IMR-90 (cell line): Measurements from ENCODE around the gene RORB. TPM values are rescaled to one million over a fixed set of nuclear protein-coding genes. Genes with fewer than 3 reads are reported as not detected.

Experiments
- ATAC-seq: fragments of 200-7000 bp; cut with Tn5 transposase; 2 replicates; pipeline ENCODE4 v1.9.1; 2020; ENCODE audit warnings: low read depth, mild to moderate bottlenecking, moderate library complexity
- BruUV-seq: library from RNA; stranded (reverse); fragments of 400-500 nt; replicated peaks from 2 replicates; lab custom pipeline; 2021; lab: Mats Ljungman, UMichigan
- CTCF ChIA-PET: fragments of 300-600 bp; formaldehyde crosslinking; extraction: SDS; loops from one replicate; lab custom pipeline; 2021; ENCODE audit warnings: antibody characterized with exemption; lab: Yijun Ruan, JAX
- POLR2A ChIA-PET: fragments of 300-600 bp; sonication (Branson Sonifier 250); formaldehyde crosslinking; loops from one replicate; lab custom pipeline; 2022; ENCODE audit warnings: antibody characterized with exemption; ENCODE audit not compliant: unreplicated experiment; lab: Charles Lee
- DNase-seq: peaks from one replicate; pipeline ENCODE4 v3.0.0; 2013
- H2AFZ ChIP-seq: replicated peaks from 2 replicates; pipeline ENCODE3; 2013; ENCODE audit warnings: low read length, mild to moderate bottlenecking; ENCODE audit not compliant: poor library complexity
- H2AK5ac ChIP-seq: 2 replicates; pipeline ENCODE4 v1.6.1; 2013; ENCODE audit warnings: low read depth, low read length, inconsistent platforms
- H2AK9ac ChIP-seq: replicated peaks from 2 replicates; pipeline ENCODE3; 2013; ENCODE audit warnings: mild to moderate bottlenecking, low read depth, low read length, moderate library complexity; ENCODE audit not compliant: poor library complexity
- H2BK120ac ChIP-seq: 2 replicates; pipeline ENCODE4 v1.6.1; 2013; ENCODE audit warnings: low read depth, low read length, inconsistent platforms
- H2BK15ac ChIP-seq: 3 replicates; pipeline ENCODE4 v1.6.1; 2013; ENCODE audit warnings: low read depth, low read length, inconsistent platforms
- H2BK20ac ChIP-seq: 2 replicates; pipeline ENCODE4 v1.6.1; 2013; ENCODE audit warnings: low read depth, mild to moderate bottlenecking, inconsistent platforms, low read length, moderate library complexity
- H2BK5ac ChIP-seq: 2 replicates; pipeline ENCODE4 v1.6.1; 2013; ENCODE audit warnings: mild to moderate bottlenecking, low read depth, low read length, inconsistent platforms; ENCODE audit not compliant: poor library complexity, severe bottlenecking
- H3K14ac ChIP-seq: replicated peaks from 2 replicates; pipeline ENCODE4 v1.6.1; 2013; ENCODE audit warnings: low read depth, low read length, inconsistent platforms
- H3K18ac ChIP-seq: 2 replicates; pipeline ENCODE4 v1.6.1; 2013; ENCODE audit warnings: low read depth, low read length, control low read depth
- H3K23ac ChIP-seq: 2 replicates; pipeline ENCODE4 v1.6.1; 2013; ENCODE audit warnings: low read depth, low read length, inconsistent platforms
- H3K27ac ChIP-seq: 2 replicates; pipeline ENCODE4 v1.5.1; 2013; ENCODE audit warnings: mild to moderate bottlenecking, control low read depth, low read length; ENCODE audit not compliant: insufficient read depth
- H3K27me3 ChIP-seq: 2 replicates; pipeline ENCODE4 v1.6.1; 2013; ENCODE audit warnings: low read length; ENCODE audit not compliant: control insufficient read depth, insufficient read depth
- H3K36me3 ChIP-seq: 2 replicates; pipeline ENCODE4 v1.6.1; 2013; ENCODE audit warnings: low read length, mixed read lengths; ENCODE audit not compliant: control insufficient read depth, insufficient read depth
- H3K4ac ChIP-seq: 2 replicates; pipeline ENCODE4 v1.6.1; 2013; ENCODE audit warnings: low read depth, low read length, inconsistent platforms
- H3K4me1 ChIP-seq: 2 replicates; pipeline ENCODE4 v1.6.1; 2013; ENCODE audit warnings: low read length, mixed read lengths; ENCODE audit not compliant: control insufficient read depth, insufficient read depth
- H3K4me2 ChIP-seq: 2 replicates; pipeline ENCODE4 v1.6.1; 2013; ENCODE audit warnings: low read depth, mild to moderate bottlenecking, control low read depth, low read length, moderate library complexity
- H3K4me3 ChIP-seq: 2 replicates; pipeline ENCODE4 v1.5.1; 2013; ENCODE audit warnings: low read depth, mild to moderate bottlenecking, control low read depth, low read length, moderate library complexity; ENCODE audit not compliant: insufficient read depth
- H3K56ac ChIP-seq: 2 replicates; pipeline ENCODE4 v1.6.1; 2013; ENCODE audit warnings: low read length, inconsistent platforms; ENCODE audit not compliant: insufficient read depth; ENCODE audit errors: extremely low read depth
- H3K79me1 ChIP-seq, 2 experiments: 2 replicates each; pipeline ENCODE4 v1.6.1; 2013; ENCODE audit warnings: low read length in 2 of 2, inconsistent platforms in 1 of 2, low read depth in 1 of 2
- H3K9ac ChIP-seq: 2 replicates; pipeline ENCODE4 v1.6.1; 2013; ENCODE audit warnings: low read depth, low read length, control low read depth
- H3K9me1 ChIP-seq: 2 replicates; pipeline ENCODE4 v1.6.1; 2013; ENCODE audit warnings: low read length, inconsistent platforms; ENCODE audit not compliant: insufficient read depth
- H3K9me3 ChIP-seq: 2 replicates; pipeline ENCODE4 v1.6.1; 2013; ENCODE audit warnings: low read length; ENCODE audit not compliant: control insufficient read depth, insufficient read depth
- H4K20me1 ChIP-seq: 2 replicates; pipeline ENCODE4 v1.6.1; 2013; ENCODE audit warnings: low read length, inconsistent platforms; ENCODE audit not compliant: insufficient read depth
- H4K5ac ChIP-seq: 2 replicates; pipeline ENCODE4 v1.6.1; 2013; ENCODE audit warnings: mild to moderate bottlenecking, low read depth, low read length, control low read depth
- H4K8ac ChIP-seq, 2 experiments: 2 replicates each; pipeline ENCODE4 v1.6.1; 2013; ENCODE audit warnings: low read depth in 2 of 2, low read length in 2 of 2, control low read depth in 1 of 2, inconsistent platforms in 1 of 2
- H4K91ac ChIP-seq: 2 replicates; pipeline ENCODE4 v1.6.1; 2013; ENCODE audit warnings: low read depth, low read length, inconsistent platforms; ENCODE audit not compliant: insufficient read depth
- BHLHE40 ChIP-seq: fragments of 150-350 bp; IDR thresholded peaks from 2 replicates; pipeline ENCODE4 v1.6.1; 2016; ENCODE audit warnings: mild to moderate bottlenecking, low read depth, low read length
- CEBPB ChIP-seq: IDR thresholded peaks from 2 replicates; pipeline ENCODE4 v1.6.1; 2012; ENCODE audit warnings: low read depth, low read length, improper control_type of control experiment
- CHD1 ChIP-seq: IDR thresholded peaks from 2 replicates; pipeline ENCODE4 v1.6.1; 2012; ENCODE audit warnings: low read depth, low read length, improper control_type of control experiment
- FOS ChIP-seq: fragments of 150-350 bp; IDR thresholded peaks from 2 replicates; pipeline ENCODE4 v1.6.1; 2016; ENCODE audit warnings: low read depth, low read length
- MAFK ChIP-seq: IDR thresholded peaks from 2 replicates; pipeline ENCODE4 v1.6.1; 2012; ENCODE audit warnings: low read depth, low read length, improper control_type of control experiment
- MAZ ChIP-seq: IDR thresholded peaks from 2 replicates; pipeline ENCODE4 v1.6.1; 2012; ENCODE audit warnings: low read depth, mild to moderate bottlenecking, low read length, improper control_type of control experiment, moderate library complexity, borderline replicate concordance
- MXI1 ChIP-seq: IDR thresholded peaks from 2 replicates; pipeline ENCODE4 v1.6.1; 2012; ENCODE audit warnings: low read depth, mild to moderate bottlenecking, low read length, moderate library complexity, borderline replicate concordance
- NFE2L2 ChIP-seq: fragments of 150-350 bp; IDR thresholded peaks from 2 replicates; pipeline ENCODE4 v1.6.1; 2016; ENCODE audit warnings: low read depth, mild to moderate bottlenecking, low read length
- POLR2A ChIP-seq: IDR thresholded peaks from 2 replicates; pipeline ENCODE4 v1.6.1; 2012; ENCODE audit warnings: mild to moderate bottlenecking, low read depth, low read length
- RAD21 ChIP-seq: IDR thresholded peaks from 2 replicates; pipeline ENCODE4 v1.6.1; 2012; ENCODE audit warnings: low read length, improper control_type of control experiment
- RCOR1 ChIP-seq: IDR thresholded peaks from 2 replicates; pipeline ENCODE4 v1.6.1; 2012; ENCODE audit warnings: mild to moderate bottlenecking, low read length, improper control_type of control experiment; ENCODE audit not compliant: insufficient replicate concordance
- RFX5 ChIP-seq: IDR thresholded peaks from 2 replicates; pipeline ENCODE4 v1.8.0; 2012; ENCODE audit warnings: low read depth, mild to moderate bottlenecking, low read length, moderate library complexity
- SMC3 ChIP-seq: fragments of 150-350 bp; IDR thresholded peaks from 2 replicates; pipeline ENCODE4 v1.6.1; 2016; ENCODE audit warnings: low read depth, mild to moderate bottlenecking, antibody characterized with exemption, low read length, moderate library complexity
- WGBS, 2 experiments: methylation state at CpG; one replicate each; pipeline versions ENCODE4 v1.1.5 to v1.1.7; 2013; ENCODE audit warnings: missing lambda C conversion rate in 2 of 2; ENCODE audit not compliant: insufficient read length in 1 of 2; ENCODE audit errors: extremely low coverage in 2 of 2; 5-methylcytosine and 5-hydroxymethylcytosine counted together
- dilution Hi-C: fragments of 300-500 bp; cut with HindIII; formaldehyde crosslinking; loops from one replicate; pipeline ENCODE4 v1.14.3; 2018; ENCODE audit warnings: low sequenced_read_pairs; ENCODE audit not compliant: unreplicated experiment
- in situ Hi-C: fragments of 300-500 bp; cut with MboI; formaldehyde crosslinking; loops from 3 replicates; pipeline ENCODE4 v1.14.3; 2019; ENCODE audit warnings: low sequenced_read_pairs, inconsistent platforms, mixed read lengths
- intact Hi-C: fragments of 100-400 bp; cut with micrococcal nuclease; formaldehyde crosslinking; loops from 2 replicates; pipeline ENCODE4 v1.10.0; 2022
- polyA plus RNA-seq, 3 experiments: library from polyadenylated mRNA; depleted of rRNA; stranded (reverse); fragments of >200 nt; gene quantifications; 2 replicates each; pipeline ENCODE4 v1.2.3, GENCODE V29; 2012; ENCODE audit warnings: low replicate concordance in 1 of 3
- total RNA-seq: library from RNA; depleted of rRNA; stranded (reverse); fragments of >200 nt; gene quantifications from 2 replicates; pipeline ENCODE4 v1.2.3, GENCODE V29; 2012
- TF ChIP-seq, protein P1 (sequence below): fragments of 150-350 bp; IDR thresholded peaks from 2 replicates; pipeline ENCODE4 v1.6.1; 2016; ENCODE audit warnings: low read depth, mild to moderate bottlenecking, low read length, moderate library complexity, borderline replicate concordance
- TF ChIP-seq, protein P2 (sequence below): fragments of 150-350 bp; IDR thresholded peaks from 2 replicates; pipeline ENCODE4 v1.6.1; 2017; ENCODE audit warnings: mild to moderate bottlenecking, antibody characterized with exemption, low read length, low read depth
- TF ChIP-seq, protein P3 (sequence below): conservative IDR thresholded peaks from 2 replicates; pipeline ENCODE4 v1.5.1; 2012; ENCODE audit warnings: mild to moderate bottlenecking, low read depth, low read length, improper control_type of control experiment

RORB gene
- total and polyA plus RNA-seq, 2 of the 4 experiments (the other 2 are of a cell fraction), result not detected

DNA sequence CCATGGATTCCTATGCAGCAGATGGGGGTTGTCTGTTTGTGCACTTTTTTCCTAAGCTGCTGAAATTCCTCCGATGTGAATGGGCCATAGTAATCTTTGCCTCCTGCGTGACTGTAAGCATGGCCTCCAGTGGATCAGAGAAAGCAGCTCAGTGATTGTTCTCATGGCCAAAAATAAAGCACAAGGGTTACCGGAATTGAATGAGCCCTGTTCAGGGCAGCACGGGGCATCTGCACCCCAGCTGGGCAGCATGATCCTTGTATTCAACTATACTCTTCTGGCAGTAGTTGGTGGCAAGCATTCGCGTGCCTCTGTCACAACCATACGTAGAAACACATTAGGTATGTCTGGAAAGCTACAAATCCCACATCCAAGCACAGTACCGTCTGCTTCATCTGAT lies 193.9 kb downstream of the RORB start:
- H2AK5ac ChIP-seq, result no peak overlapping the region
- no peak overlapping the region for H2BK15ac ChIP-seq
- H3K36me3 ChIP-seq, result no peaks in the 10 kb centered on the region
- H3K9me1 ChIP-seq, result no peaks in the 10 kb centered on the region
- no peak overlapping the region for H2BK5ac ChIP-seq
- no peak overlapping the region for H4K8ac ChIP-seq
- no peak overlapping the region for H3K18ac ChIP-seq
- no peak overlapping the region for H4K5ac ChIP-seq
- H3K9me3 ChIP-seq, result no peaks in the 10 kb centered on the region
- ATAC-seq (no peak), DNase-seq (no peak)
- H2AFZ ChIP-seq, result no peak overlapping the region
- no peak overlapping the region for H2BK120ac ChIP-seq
- no peak overlapping the region for H2BK20ac ChIP-seq
- in situ Hi-C loops (no loop called here), intact Hi-C loops (no loop called here), dilution Hi-C loops (no loop called here)
- H2AK9ac ChIP-seq, result no peak overlapping the region
- no peak overlapping the region for H4K91ac ChIP-seq
- no TSS peak for BruUV-seq
- ChIA-PET CTCF (no interaction called here), POLR2A (no interaction called here)
- TF ChIP-seq, protein P1, sequence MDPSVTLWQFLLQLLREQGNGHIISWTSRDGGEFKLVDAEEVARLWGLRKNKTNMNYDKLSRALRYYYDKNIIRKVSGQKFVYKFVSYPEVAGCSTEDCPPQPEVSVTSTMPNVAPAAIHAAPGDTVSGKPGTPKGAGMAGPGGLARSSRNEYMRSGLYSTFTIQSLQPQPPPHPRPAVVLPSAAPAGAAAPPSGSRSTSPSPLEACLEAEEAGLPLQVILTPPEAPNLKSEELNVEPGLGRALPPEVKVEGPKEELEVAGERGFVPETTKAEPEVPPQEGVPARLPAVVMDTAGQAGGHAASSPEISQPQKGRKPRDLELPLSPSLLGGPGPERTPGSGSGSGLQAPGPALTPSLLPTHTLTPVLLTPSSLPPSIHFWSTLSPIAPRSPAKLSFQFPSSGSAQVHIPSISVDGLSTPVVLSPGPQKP, result no peak
- TF ChIP-seq, protein P2, sequence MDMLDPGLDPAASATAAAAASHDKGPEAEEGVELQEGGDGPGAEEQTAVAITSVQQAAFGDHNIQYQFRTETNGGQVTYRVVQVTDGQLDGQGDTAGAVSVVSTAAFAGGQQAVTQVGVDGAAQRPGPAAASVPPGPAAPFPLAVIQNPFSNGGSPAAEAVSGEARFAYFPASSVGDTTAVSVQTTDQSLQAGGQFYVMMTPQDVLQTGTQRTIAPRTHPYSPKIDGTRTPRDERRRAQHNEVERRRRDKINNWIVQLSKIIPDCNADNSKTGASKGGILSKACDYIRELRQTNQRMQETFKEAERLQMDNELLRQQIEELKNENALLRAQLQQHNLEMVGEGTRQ, result no peak
- TF ChIP-seq, protein P3, sequence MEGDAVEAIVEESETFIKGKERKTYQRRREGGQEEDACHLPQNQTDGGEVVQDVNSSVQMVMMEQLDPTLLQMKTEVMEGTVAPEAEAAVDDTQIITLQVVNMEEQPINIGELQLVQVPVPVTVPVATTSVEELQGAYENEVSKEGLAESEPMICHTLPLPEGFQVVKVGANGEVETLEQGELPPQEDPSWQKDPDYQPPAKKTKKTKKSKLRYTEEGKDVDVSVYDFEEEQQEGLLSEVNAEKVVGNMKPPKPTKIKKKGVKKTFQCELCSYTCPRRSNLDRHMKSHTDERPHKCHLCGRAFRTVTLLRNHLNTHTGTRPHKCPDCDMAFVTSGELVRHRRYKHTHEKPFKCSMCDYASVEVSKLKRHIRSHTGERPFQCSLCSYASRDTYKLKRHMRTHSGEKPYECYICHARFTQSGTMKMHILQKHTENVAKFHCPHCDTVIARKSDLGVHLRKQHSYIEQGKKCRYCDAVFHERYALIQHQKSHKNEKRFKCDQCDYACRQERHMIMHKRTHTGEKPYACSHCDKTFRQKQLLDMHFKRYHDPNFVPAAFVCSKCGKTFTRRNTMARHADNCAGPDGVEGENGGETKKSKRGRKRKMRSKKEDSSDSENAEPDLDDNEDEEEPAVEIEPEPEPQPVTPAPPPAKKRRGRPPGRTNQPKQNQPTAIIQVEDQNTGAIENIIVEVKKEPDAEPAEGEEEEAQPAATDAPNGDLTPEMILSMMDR, result no peak
- TF ChIP-seq CEBPB, result no peak
- TF ChIP-seq NFE2L2, result no peak
- TF ChIP-seq BHLHE40, result no peak
- no peak for TF ChIP-seq MAZ
- no peak for TF ChIP-seq CHD1
- TF ChIP-seq RFX5, result no peak
- no peak for TF ChIP-seq RAD21
- TF ChIP-seq MAFK, result no peak
- no peak for TF ChIP-seq POLR2A
- no peak for TF ChIP-seq MXI1
- TF ChIP-seq RCOR1, result no peak
- no peak for TF ChIP-seq FOS
- no peak for TF ChIP-seq SMC3
- no peaks in the 10 kb centered on the region for H3K79me1 ChIP-seq
- H3K27me3 ChIP-seq, result no peaks in the 10 kb centered on the region
- H3K56ac ChIP-seq, result no peak overlapping the region
- H3K4ac ChIP-seq, result no peak overlapping the region
- WGBS, 2 experiments, result 49% methylated on average over 3 of the region's 8 CpGs; no CpG with 5 or more reads in 1 of the 2 experiments
- no peaks in the 10 kb centered on the region for H4K20me1 ChIP-seq
- no peak overlapping the region for H3K4me3 ChIP-seq
- H3K14ac ChIP-seq, result no peak overlapping the region
- no peak overlapping the region for H3K4me2 ChIP-seq
- no peak overlapping the region for H3K27ac ChIP-seq
- H3K9ac ChIP-seq, result no peak overlapping the region
- no peaks in the 10 kb centered on the region for H3K4me1 ChIP-seq
- H3K23ac ChIP-seq, result no peak overlapping the region
